H9 (cell line): ENCODE results near the gene STAT1. TPM values are rescaled to one million over a fixed set of nuclear protein-coding genes. Genes with fewer than 3 reads are reported as not detected.

ENCODE experiments used
- DNase-seq: peaks from one replicate; pipeline ENCODE4 v3.0.0-alpha.2; 2017
- H2AFZ ChIP-seq: one replicate; pipeline ENCODE4 v1.6.1; 2013; ENCODE audit warnings: mild to moderate bottlenecking, low read length, control low read depth, moderate library complexity
- H2AK5ac ChIP-seq: 2 replicates; pipeline ENCODE4 v1.6.1; 2013; ENCODE audit warnings: low read length, control low read depth, mixed read lengths; ENCODE audit not compliant: insufficient read length
- H2BK120ac ChIP-seq: one replicate; pipeline ENCODE4 v1.6.1; 2013; ENCODE audit warnings: low read depth, mild to moderate bottlenecking, low read length, control low read depth, inconsistent platforms; ENCODE audit not compliant: poor library complexity, severe bottlenecking
- H2BK12ac ChIP-seq: 2 replicates; pipeline ENCODE4 v1.6.1; 2013; ENCODE audit warnings: low read length, control low read depth, mixed read lengths, low read depth; ENCODE audit not compliant: insufficient read length
- H2BK15ac ChIP-seq: 2 replicates; pipeline ENCODE4 v1.6.1; 2013; ENCODE audit warnings: low read depth, low read length, control low read depth
- H2BK20ac ChIP-seq: one replicate; pipeline ENCODE4 v1.6.1; 2013; ENCODE audit warnings: low read depth, mild to moderate bottlenecking, low read length, control low read depth, inconsistent platforms; ENCODE audit not compliant: poor library complexity, severe bottlenecking
- H2BK5ac ChIP-seq: 2 replicates; pipeline ENCODE4 v1.6.1; 2013; ENCODE audit warnings: low read length, control low read depth, mixed read lengths; ENCODE audit not compliant: insufficient read length
- H3K14ac ChIP-seq: 2 replicates; pipeline ENCODE4 v1.6.1; 2013; ENCODE audit warnings: low read length, control low read depth; ENCODE audit not compliant: insufficient read depth
- H3K18ac ChIP-seq: 2 replicates; pipeline ENCODE4 v1.6.1; 2013; ENCODE audit warnings: low read depth, mild to moderate bottlenecking, mixed read lengths, low read length, control low read depth; ENCODE audit not compliant: insufficient read length
- H3K23ac ChIP-seq: 2 replicates; pipeline ENCODE4 v1.6.1; 2013; ENCODE audit warnings: low read length, control low read depth, mixed read lengths, low read depth; ENCODE audit not compliant: insufficient read length
- H3K23me2 ChIP-seq: 2 replicates; pipeline ENCODE4 v1.6.1; 2013; ENCODE audit warnings: low read depth, mild to moderate bottlenecking, mixed read lengths, low read length, control low read depth; ENCODE audit not compliant: insufficient read length, poor library complexity, severe bottlenecking
- H3K27ac ChIP-seq: 2 replicates; pipeline ENCODE4 v1.5.1; 2013; ENCODE audit warnings: low read length, control low read depth, mixed read lengths, low read depth; ENCODE audit not compliant: insufficient read length
- H3K27me3 ChIP-seq: 2 replicates; pipeline ENCODE4 v1.6.1; 2013; ENCODE audit warnings: low read length, control low read depth, inconsistent platforms; ENCODE audit not compliant: insufficient read depth
- H3K4ac ChIP-seq: 2 replicates; pipeline ENCODE4 v1.6.1; 2013; ENCODE audit warnings: low read depth, mild to moderate bottlenecking, control low read depth, inconsistent platforms, low read length, moderate library complexity
- H3K4me1 ChIP-seq: 2 replicates; pipeline ENCODE4 v1.6.1; 2013; ENCODE audit warnings: low read length, control low read depth, inconsistent platforms; ENCODE audit not compliant: insufficient read depth
- H3K4me2 ChIP-seq: 2 replicates; pipeline ENCODE4 v1.6.1; 2013; ENCODE audit warnings: low read length, control low read depth, mixed read lengths; ENCODE audit not compliant: insufficient read length, insufficient read depth
- H3K56ac ChIP-seq: 2 replicates; pipeline ENCODE4 v1.6.1; 2013; ENCODE audit warnings: low read depth, mild to moderate bottlenecking, mixed read lengths, low read length, control low read depth; ENCODE audit not compliant: insufficient read length
- H3K79me1 ChIP-seq: 2 replicates; pipeline ENCODE4 v1.6.1; 2013; ENCODE audit warnings: low read depth, mild to moderate bottlenecking, moderate library complexity, low read length, control low read depth, inconsistent platforms; ENCODE audit not compliant: insufficient read depth, poor library complexity, severe bottlenecking
- H3K79me2 ChIP-seq: 2 replicates; pipeline ENCODE4 v1.6.1; 2013; ENCODE audit warnings: low read length, control low read depth, inconsistent platforms; ENCODE audit not compliant: insufficient read depth
- H3K9ac ChIP-seq: 2 replicates; pipeline ENCODE4 v1.6.1; 2013; ENCODE audit warnings: low read length, control low read depth, mixed read lengths; ENCODE audit not compliant: insufficient read length; ENCODE audit errors: extremely low read depth
- H3K9me3 ChIP-seq: one replicate; pipeline ENCODE4 v1.6.1; 2013; ENCODE audit warnings: low read depth, low read length, inconsistent platforms; ENCODE audit not compliant: control insufficient read depth
- H3T11ph ChIP-seq: one replicate; pipeline ENCODE4 v1.6.1; 2013; ENCODE audit warnings: mild to moderate bottlenecking, low read length, control low read depth, inconsistent platforms
- H4K20me1 ChIP-seq: one replicate; pipeline ENCODE4 v1.6.1; 2013; ENCODE audit not compliant: control insufficient read depth, insufficient read length, insufficient read depth
- H4K5ac ChIP-seq: 2 replicates; pipeline ENCODE4 v1.6.1; 2013; ENCODE audit warnings: low read depth, mild to moderate bottlenecking, mixed read lengths, low read length, control low read depth; ENCODE audit not compliant: insufficient read length
- H4K8ac ChIP-seq: replicated peaks from 2 replicates; pipeline ENCODE4 v1.6.1; 2013; ENCODE audit warnings: low read length, control low read depth, mixed read lengths, low read depth; ENCODE audit not compliant: insufficient read length
- H4K91ac ChIP-seq: 2 replicates; pipeline ENCODE4 v1.6.1; 2013; ENCODE audit warnings: low read depth, mild to moderate bottlenecking, moderate library complexity, mixed read lengths, low read length, control low read depth; ENCODE audit not compliant: insufficient read length
- H3K27ac Mint-ChIP-seq, 3 experiments: 2 replicates in 2 of 3; 3 replicates in 1 of 3; pipeline ENCODE4 v1.8.0; 2020 to 2021; ENCODE audit warnings: mixed read lengths in 3 of 3, mild to moderate bottlenecking in 1 of 3, moderate library complexity in 1 of 3
- H3K27me3 Mint-ChIP-seq: 2 replicates; pipeline ENCODE4 v1.8.0; 2021; ENCODE audit warnings: low read depth, mild to moderate bottlenecking, moderate library complexity, mixed read lengths
- H3K36me3 Mint-ChIP-seq, 3 experiments: 2 replicates in 2 of 3; 3 replicates in 1 of 3; pipeline ENCODE4 v1.8.0; 2020 to 2021; ENCODE audit warnings: low read depth in 3 of 3, mixed read lengths in 3 of 3; ENCODE audit not compliant: insufficient read depth in 1 of 3
- H3K4me1 Mint-ChIP-seq, 2 experiments: 2 replicates each; pipeline ENCODE4 v1.8.0; 2020; ENCODE audit warnings: mixed read lengths in 2 of 2
- H3K4me3 Mint-ChIP-seq, 2 experiments: 2 replicates in 1 of 2; 3 replicates in 1 of 2; pipeline ENCODE4 v1.8.0; 2020 to 2021; ENCODE audit warnings: mild to moderate bottlenecking in 2 of 2, mixed read lengths in 2 of 2, moderate library complexity in 1 of 2
- H3K9me3 Mint-ChIP-seq, 2 experiments: 2 replicates in 1 of 2; 3 replicates in 1 of 2; pipeline ENCODE4 v1.8.0; 2020; ENCODE audit warnings: mild to moderate bottlenecking in 2 of 2, mixed read lengths in 2 of 2, moderate library complexity in 1 of 2
- CTCF ChIP-seq: fragments of 200-600 bp; sonication (generic); conservative IDR thresholded peaks from 3 replicates; pipeline ENCODE4 v1.8.0; 2021; ENCODE audit warnings: antibody characterized with exemption, mild to moderate bottlenecking
- whole genome bisulfite sequencing: extraction: QIAGEN DNeasy Blood & Tissue Kit; methylation state at CpG from one replicate; pipeline ENCODE4 v1.1.7; 2013; ENCODE audit warnings: missing lambda C conversion rate, low lambda C conversion rate, mixed read lengths; ENCODE audit not compliant: insufficient read length; ENCODE audit errors: extremely low coverage; 5-methylcytosine and 5-hydroxymethylcytosine counted together
- total RNA-seq: library from RNA; stranded (reverse); gene quantifications from 2 replicates; pipeline ENCODE4 v1.2.1, GENCODE V29; 2021

Gene STAT1
- total RNA-seq, 1 experiment from 2014 or later = 48.1 TPM

DNA sequence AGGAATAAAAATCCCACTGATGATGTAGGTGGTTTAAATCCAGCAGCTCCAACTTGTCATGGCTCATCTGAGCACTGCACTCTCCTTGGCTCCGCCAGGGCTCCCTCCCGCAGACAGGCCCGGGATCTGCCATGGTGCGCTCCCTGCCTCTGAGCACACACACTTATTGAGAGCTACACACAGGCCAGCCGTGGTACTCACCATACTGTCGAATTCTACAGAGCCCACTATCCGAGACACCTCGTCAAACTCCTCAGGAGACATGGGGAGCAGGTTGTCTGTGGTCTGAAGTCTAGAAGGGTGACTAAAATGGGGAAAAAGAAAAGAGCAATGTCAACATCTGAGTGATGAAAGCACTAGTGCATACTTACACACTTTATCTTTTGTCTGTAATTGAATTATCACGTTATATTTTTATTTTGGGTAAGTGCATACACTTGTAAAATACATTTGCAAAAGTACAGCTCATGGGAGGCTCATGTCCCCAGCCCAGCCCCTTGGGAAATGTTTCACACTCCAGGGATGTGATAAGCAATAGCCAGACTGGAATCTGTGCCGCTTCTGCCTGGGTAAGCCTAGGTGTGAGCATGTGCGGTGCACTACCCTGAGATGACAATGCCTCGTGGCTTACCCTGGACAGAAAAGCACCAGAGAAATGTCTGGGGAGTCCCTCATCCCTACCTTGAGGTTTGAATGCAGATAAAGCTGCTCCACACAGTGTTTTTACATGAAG, 39.2 kb downstream of the STAT1 start:
- no peak overlapping the region for H2BK12ac ChIP-seq
- no peaks in the 10 kb centered on the region for H4K20me1 ChIP-seq
- no peak overlapping the region for H2BK15ac ChIP-seq
- H3K18ac ChIP-seq = no peak overlapping the region
- Mint-ChIP-seq H3K36me3 (peaks cover 38 to 93% (median 90%) of the 10 kb centered on the region in 3 experiments; a peak in 6 of 7 replicates), H3K4me3 (no peak overlapping the region), H3K27ac (0 out of 7 replicates have a peak overlapping the region, but pooled peaks of 1 of the 3 experiments have one; percentile 35), H3K4me1 (no peaks in the 10 kb centered on the region), H3K9me3 (no peaks in the 10 kb centered on the region), H3K27me3 (no peaks in the 10 kb centered on the region)
- H2AK5ac ChIP-seq = no peak overlapping the region
- WGBS = no CpG with 5 or more reads among the region's 12 CpGs
- no peak overlapping the region for H3T11ph ChIP-seq
- no peak overlapping the region for H2BK5ac ChIP-seq
- H4K8ac ChIP-seq = no peak overlapping the region
- no peaks in the 10 kb centered on the region for H3K9me3 ChIP-seq
- no peak for TF ChIP-seq CTCF
- no peak overlapping the region for H2BK120ac ChIP-seq
- no peak overlapping the region for H3K14ac ChIP-seq
- H3K4ac ChIP-seq = no peak overlapping the region
- no peak overlapping the region for H2BK20ac ChIP-seq
- no peak overlapping the region for H3K27ac ChIP-seq
- no peak overlapping the region for H3K56ac ChIP-seq
- no peaks in the 10 kb centered on the region for H3K4me1 ChIP-seq
- no peak overlapping the region for H3K23ac ChIP-seq
- no peak for DNase-seq
- no peak overlapping the region for H3K4me2 ChIP-seq
- H4K91ac ChIP-seq = no peak overlapping the region
- H3K79me2 ChIP-seq = no peaks in the 10 kb centered on the region
- no peaks in the 10 kb centered on the region for H3K27me3 ChIP-seq
- H3K79me1 ChIP-seq = no peaks in the 10 kb centered on the region
- H3K9ac ChIP-seq = no peak overlapping the region
- no peak overlapping the region for H4K5ac ChIP-seq
- H3K23me2 ChIP-seq = peaks cover 3% of the 10 kb centered on the region
- H2AFZ ChIP-seq = no peak overlapping the region
